DMS79 treated with DMSO at 0.1 percent for 48 hours (cell line): Measurements from ENCODE around the gene TTLL5.

ENCODE experiments used
- DNase-seq: peaks from one replicate; lab custom pipeline; 2025; lab: John Stamatoyannopoulos, UW

The TTLL5 gene, protein sequence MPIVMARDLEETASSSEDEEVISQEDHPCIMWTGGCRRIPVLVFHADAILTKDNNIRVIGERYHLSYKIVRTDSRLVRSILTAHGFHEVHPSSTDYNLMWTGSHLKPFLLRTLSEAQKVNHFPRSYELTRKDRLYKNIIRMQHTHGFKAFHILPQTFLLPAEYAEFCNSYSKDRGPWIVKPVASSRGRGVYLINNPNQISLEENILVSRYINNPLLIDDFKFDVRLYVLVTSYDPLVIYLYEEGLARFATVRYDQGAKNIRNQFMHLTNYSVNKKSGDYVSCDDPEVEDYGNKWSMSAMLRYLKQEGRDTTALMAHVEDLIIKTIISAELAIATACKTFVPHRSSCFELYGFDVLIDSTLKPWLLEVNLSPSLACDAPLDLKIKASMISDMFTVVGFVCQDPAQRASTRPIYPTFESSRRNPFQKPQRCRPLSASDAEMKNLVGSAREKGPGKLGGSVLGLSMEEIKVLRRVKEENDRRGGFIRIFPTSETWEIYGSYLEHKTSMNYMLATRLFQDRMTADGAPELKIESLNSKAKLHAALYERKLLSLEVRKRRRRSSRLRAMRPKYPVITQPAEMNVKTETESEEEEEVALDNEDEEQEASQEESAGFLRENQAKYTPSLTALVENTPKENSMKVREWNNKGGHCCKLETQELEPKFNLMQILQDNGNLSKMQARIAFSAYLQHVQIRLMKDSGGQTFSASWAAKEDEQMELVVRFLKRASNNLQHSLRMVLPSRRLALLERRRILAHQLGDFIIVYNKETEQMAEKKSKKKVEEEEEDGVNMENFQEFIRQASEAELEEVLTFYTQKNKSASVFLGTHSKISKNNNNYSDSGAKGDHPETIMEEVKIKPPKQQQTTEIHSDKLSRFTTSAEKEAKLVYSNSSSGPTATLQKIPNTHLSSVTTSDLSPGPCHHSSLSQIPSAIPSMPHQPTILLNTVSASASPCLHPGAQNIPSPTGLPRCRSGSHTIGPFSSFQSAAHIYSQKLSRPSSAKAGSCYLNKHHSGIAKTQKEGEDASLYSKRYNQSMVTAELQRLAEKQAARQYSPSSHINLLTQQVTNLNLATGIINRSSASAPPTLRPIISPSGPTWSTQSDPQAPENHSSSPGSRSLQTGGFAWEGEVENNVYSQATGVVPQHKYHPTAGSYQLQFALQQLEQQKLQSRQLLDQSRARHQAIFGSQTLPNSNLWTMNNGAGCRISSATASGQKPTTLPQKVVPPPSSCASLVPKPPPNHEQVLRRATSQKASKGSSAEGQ (N-terminal part only)

DNA sequence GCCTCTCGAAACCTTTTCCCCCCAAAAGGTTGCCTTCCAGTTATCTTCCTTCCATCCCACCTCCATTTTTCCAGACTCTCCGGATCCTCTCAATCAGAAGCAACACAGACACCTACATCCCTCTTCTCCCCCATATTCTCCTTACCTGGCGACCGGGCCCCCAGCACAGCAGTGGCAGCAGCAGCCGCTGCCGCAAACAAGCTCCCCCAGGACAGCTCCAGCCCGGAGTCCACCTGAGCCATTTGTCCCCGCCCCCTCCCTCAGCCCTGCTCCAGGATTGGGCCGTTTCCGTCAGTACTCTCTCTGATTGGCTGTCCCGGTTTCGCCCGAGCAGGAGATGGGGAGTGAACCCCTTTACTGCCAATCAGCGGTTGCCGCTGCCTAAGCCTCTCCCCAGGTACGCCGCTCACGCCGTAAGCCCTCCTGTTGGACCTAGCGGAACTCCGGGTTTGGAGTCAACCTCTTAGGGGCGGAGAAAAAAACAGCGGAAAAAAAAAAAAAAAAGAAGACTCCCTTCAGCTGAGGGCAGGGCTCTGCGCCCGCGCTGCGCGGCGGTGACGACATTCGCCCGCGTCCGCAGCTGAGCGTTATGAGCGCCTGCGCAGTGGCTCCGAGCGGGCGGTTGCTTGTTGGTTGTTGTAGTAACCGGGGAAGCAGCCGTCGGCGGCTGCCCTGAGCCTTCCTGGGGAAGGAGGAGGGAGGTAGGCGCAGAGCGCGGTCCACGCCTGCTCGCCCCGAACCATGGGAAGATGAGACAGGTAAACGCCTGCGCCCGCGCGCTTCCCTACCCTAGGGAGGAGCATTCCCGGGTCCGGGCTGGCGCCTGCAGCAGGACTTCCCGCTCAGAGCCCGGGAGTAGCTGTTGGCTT lies at the start of gene TTLL5, which contains the start of gene ERG28:
TSS of gene TTLL5 (plus strand) at position 617 of the 869 bp plus-strand sequence. CDS start 1,904 bp downstream, outside the sequence.
TSS of gene ERG28 (minus strand) at position 247 of the 869 bp plus-strand sequence. CDS start 3,374 bp downstream, outside the sequence.
- DNase-seq = peak; percentile 100

DNA sequence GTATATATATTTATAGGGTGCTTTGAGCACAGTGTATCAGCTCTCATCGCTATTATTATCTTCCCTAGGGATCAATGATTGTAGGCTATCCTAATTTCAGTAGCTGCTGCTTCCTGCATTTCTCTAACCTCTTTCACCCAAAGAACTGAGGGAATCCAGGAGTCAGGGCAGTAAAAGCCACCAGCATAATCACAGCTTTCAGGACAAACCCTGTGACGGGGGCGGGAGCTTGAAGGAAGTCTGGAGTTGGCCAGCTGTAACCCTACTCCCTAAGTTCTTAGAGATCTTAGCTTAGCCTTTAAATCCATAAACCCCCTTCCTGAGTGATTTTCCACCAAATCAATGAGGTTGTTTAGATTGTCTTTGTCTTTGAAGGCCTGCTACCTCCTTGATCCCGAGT lies 48.9 kb upstream of the TTLL5 start:
- DNase-seq = no peak

DNA sequence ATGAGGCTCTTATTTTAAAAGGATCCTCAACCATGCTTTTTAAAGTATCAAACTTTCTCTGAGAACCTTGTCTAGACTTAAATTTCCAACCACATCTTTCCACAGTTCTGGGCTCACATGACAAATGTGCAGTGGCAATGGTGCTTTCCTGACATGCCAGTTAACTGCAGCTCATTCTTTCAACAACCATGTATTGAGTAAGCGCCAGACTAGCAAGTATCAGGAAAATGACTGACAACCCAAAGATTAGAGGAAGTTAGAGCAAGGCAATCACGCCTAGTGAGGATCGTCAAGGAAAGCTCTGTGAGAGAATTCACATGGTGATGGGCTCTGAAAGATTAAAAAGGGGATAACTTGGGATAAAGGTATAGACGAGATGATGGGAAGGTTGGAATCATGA lies 46.9 kb upstream of the TTLL5 start:
- no peak for DNase-seq

DNA sequence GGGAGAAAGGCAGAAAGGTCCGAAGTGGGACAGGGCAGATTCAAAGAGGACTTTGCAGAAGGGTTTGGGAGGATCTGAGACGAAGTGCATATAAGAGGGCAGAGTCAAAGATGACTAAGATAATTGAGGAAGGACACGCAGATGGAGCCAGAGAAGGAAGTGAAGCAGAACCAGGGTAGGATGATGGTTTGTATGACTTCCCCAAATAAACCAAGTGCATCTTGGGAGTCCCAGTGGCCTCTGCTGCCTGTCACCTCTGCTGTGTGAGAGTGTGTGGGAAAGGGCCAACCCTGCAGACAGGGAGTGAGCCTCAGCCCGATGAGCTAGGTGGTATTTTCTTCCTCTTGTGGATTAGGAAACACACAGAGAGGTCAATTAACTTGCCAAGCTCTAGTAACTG lies 45.8 kb upstream of the TTLL5 start:
- DNase-seq = no peak

DNA sequence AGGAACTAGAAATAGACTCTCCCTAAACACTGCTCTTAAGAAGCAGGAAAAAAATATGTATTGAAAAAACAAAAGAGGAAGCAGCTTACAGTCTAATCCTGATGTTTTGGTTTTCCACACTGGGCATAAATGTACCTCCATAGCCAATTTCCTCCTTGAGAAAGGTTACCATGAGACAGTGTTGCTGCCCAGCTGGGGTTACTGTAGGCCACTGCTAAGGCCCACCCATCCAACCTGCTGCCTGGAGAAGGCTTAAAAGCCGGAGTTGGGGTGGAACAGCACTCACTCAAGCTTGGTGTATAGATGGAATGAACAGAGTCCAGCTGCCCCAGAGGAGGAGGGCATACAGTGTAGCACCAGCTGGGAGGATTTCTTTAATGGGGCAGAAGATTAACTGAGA lies 41.5 kb upstream of the TTLL5 start:
- no peak for DNase-seq

DNA sequence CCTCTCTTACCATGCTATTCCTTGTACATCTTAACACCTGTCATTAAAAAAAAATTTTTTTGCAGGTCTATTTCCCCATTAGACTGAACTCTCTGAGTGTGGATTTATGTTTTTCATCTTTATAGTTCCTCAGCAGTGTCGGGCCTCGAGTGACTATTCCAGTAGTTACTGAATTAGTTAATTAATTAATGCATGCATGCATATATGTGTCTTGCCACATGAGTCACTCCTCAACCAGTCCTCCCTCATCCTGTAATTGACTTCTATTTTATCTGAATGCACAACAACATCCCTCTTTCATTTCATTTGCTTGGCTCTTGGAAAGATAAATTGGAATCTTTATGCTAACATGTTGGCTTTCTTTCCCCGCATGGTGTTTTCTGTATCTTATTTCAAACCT lies 36.0 kb upstream of the TTLL5 start:
- DNase-seq = no peak

DNA sequence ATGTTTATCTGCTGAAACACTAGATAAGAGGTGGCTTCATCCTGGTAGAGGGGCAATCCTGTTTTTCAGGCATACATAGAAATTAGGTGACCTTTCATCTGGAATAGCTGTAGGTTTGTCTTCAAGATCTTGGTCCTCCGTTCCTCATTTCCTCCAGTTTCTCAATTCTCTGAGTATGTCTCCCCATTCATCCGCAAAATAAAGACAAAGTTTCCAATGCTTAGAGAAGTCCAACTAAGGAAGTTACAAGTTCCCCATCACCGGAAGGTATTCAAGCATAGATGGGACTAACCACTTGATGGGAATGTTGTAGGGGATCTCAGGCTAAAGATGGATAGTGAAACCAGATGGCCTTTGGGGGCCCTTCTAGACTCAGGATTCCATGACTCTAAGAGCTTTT lies 34.6 kb upstream of the TTLL5 start:
- no peak for DNase-seq

DNA sequence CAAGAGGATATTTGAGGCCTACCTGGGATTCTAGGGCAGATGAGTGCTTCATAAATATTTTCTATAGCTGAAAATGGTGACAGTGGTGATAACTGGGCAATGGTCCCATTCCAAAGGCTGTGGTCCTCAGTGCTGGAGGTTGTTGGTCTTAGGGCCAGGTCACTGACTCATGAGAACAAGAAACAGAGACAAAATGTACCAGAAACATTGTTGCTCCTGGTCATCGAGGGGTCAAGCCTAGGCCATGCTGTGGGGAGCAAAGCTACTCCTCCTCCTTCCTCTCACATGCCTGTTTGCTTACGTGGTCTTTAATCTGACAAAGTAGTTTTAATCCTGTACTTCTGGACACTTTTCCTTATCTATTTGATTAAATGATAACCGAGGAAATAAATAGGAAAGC lies 34.2 kb upstream of the TTLL5 start:
- DNase-seq = no peak

DNA sequence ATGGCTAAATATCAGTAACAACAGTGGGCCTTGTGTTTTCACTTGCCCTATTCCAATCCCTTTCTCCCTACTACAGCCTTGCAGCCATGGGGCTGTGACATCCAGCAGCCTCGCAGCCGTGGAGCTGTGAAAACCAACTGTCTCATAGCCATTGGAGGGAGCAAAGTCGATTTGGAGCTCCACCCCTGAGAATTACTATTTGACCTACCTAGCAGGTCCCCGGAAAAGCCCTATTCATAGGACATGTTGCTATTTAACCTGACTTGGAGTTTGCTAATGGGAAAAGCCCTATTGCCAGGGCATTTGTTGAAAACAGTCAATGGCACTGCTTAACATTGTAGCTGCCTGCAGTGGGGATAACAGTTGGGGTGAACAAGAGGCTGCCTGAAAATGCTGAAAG lies 33.6 kb upstream of the TTLL5 start:
- DNase-seq = no peak

DNA sequence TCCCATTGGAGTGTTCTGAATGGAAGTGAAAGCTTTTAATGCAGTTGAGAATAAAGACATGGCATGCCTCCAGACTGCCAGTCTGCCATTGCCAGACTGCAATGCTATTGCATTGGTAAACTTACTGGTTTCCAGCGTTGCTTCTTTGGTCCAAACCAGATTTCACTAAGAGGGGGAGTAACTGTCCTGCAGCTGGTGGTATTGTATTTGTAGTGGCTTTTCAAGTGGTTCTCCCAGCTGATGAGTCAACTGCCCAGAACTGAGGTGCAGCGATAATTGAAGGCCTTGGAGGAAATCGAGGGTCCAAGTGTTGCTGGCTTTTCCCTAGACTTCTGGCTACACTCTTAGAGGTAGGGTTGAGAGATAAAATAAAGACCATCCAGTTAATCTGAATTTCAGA lies 32.2 kb upstream of the TTLL5 start:
- DNase-seq = peak; percentile 98

DNA sequence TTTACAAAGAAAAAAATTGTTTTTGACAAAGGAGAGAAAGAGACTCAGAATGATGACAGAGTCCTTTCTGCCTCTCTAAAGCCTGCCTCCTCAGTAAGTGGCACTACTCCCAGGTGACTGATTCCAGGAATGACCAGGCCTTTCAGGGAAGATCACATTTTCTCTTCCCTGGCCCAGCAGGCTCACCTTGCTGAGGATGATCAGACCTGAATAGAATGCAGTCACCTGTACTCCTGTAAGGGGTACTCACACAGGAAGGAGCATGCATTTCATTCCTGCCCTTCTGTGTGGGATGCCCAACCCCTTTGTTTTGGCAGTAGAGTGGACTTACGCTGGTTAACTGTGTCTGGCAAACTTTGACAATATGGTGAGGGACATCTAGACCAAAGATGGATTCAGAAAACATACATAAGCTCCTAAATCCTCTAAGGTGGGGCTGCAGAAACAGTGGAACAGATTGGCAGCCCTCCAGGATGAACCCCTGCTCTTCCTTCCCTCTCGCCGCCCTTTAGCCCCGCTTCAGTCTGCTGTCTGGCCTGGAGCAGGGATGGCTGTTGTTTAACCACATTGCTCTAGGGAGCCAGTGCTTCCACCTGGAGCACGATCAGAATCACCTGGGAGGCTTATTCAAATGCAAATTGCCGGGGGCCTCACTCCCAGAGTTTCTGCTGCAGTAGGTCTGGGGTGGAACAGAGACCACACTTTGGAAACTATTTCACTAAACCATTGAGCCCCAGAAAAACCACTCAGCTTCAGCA lies 30.2 kb upstream of the TTLL5 start:
- peak; percentile 75 for DNase-seq

DNA sequence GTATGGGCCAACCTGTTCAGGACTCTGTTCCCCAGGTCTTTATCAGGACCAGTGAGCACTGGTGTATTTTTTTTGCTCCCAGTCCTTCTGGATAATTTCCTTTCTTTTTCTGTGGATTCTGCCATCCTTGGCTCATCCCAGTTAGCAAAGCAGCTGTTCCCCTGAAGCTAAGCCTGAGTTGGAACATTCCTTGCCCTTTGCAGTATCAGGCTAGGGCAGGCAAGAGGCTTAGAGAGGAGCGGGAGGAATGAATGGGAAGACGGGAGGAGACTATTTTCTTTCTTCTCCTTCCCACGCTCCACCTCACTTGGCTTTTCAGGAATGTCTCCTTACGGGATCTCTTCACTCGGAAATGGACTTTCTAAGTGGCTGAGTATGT lies 29.6 kb upstream of the TTLL5 start:
- DNase-seq = peak; percentile 53

DNA sequence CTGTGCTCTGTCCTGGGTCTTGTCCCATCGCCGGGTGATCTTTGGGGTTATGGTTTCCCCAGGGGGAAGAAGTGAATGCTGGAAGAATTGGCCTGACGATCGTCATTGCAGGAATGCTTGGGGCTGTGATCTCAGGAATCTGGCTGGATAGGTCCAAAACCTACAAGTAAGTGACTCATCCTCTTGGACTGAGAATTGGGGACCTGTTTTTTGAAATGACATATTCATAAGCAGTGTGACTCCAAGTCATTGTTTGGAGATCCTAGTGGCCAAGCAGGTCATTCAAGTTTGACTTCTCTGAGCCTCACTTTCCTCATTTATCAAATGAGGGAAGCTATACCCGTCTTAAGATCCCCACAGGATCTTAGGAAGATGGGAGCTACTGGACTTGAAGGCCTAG lies 26.2 kb upstream of the TTLL5 start:
- DNase-seq = no peak

DNA sequence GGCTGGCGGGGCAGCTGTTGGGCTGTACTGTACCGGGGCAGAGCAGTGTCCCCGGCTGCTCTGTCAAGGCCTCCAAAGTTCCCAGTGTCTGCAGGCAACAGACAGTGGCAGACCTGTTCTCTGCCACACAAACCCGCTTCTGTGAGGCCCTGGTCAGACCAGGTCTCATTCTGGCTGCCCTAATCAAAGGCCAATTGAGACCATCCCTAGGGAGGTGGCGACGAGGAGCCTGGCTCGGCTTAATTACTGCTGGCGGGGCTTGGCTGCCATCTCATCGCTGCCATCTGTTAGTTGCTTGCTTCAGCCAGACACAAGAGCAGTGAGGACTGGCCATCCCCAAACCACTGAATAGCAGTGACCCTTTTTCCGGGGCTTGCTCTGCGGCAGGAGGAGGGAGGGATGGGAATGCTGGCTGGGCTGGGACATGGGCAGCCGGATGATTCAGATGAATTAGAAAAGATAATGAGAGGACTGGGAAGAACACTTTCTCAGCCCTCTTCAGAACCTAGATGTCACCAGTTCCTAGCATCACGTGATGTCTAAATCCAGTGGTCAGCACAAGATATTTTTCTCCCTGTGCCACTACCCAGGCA lies 24.9 kb upstream of the TTLL5 start:
- no peak for DNase-seq

DNA sequence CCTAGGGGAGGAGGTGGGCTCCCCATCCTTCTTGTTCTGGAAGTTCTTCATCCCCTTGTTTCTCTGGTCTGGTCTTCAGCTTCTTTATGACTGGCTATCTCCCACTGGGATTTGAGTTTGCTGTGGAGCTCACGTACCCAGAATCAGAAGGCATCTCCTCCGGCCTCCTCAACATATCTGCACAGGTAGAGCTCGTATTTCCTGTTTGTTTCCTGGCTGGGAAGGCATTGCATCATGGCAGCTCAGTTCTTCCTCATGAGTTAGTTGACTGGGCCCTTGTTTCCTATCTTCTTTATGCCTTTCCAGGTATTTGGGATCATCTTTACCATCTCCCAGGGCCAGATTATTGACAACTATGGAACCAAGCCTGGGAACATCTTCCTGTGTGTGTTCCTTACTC lies 20.2 kb upstream of the TTLL5 start:
- DNase-seq = no peak

DNA sequence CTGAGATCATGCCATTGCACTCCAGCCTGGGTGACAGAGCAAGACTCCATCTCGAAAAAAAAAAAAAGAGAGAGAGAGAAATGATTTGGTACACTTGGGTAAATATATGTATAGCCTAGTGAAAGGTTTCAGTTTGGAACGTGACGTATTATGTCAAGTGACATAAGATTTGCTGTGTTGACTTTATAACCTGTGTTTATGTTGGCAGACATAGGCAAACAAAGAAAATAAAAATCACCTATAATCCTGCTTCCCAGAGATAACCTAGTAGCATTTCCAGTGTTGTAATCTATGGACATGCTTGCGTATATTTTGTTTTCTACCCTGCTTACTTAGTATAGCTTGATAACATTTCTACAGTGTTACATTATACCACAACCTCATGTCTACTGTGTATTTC lies 17.1 kb upstream of the TTLL5 start:
- DNase-seq = no peak

DNA sequence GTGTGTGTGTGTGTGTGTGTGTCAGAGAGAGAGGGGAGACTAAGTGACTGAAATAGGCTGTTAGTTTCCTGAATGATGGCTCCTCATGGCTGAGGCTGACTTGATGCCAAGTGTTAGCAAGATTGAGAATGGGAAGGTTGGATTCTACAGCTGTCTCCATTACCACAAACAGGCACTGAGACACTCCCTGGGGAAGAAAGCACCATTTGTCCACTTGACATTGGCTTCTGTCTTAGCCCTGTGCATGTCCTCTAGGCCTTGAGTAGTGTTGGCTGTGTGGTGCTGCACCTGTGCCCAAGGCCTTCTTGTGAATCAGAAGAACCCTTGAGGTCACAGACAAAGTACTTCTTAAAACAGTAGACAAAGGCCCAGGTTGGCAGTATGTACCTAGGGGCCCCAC lies 16.0 kb upstream of the TTLL5 start:
- peak; percentile 99 for DNase-seq

DNA sequence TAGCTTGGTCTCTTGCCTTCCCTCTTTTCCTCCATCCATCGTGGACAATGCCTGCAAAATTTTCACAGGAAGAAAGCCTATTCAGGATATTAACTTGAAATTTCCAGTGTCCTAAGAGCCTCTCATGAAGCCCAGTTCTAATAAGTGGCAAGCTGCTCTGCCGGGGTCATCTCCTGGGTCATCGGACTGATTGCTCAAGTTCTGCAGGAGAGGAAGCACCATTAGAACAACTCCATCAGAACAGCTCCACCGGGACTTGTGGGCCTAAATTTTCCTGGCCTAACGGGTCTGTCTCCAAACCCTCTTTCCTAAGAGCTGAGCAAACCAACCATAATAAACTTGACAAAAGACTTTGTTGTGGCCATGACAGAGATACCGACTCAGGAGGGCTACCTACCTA lies 14.3 kb upstream of the TTLL5 start:
- DNase-seq = no peak

DNA sequence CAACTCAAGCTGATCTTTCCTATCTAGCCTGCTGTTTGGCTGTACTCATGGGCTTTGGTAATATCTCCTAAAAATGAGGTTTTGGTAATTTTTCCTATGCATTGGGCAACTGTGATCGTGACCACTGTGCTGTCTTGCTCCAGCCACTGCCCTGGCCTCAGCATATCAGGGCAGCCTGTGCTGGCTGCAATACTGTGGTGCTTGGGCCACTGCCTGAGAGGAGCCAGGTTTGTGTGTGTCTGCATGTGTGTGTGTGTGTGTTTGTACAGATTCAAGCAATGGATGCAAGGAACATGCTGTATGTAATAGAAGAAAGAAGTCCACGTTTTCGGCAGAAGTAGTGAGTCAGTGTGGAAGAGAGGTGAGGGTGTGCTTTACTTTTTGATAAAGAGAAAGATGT lies 13.4 kb upstream of the TTLL5 start:
- DNase-seq = no peak
